Endothelial cell of umbilical vein (primary cell): ENCODE results near the gene C6orf58. TPM values are rescaled to one million over a fixed set of nuclear protein-coding genes. Genes with fewer than 3 reads are reported as not detected.
A peak's percentile ranks its signal among the peaks of the same experiment; 100 is the strongest.

Experiments used
- BruUV-seq: library from RNA; stranded (reverse); fragments of 400-500 nt; replicated peaks from 2 replicates; lab custom pipeline; 2021; lab: Mats Ljungman, UMichigan
- CTCF ChIA-PET: fragments of 300-600, 350-600 bp; sonication (Branson Sonifier 250); formaldehyde crosslinking; loops from one replicate; lab custom pipeline; 2021; ENCODE audit warnings: antibody characterized with exemption, inconsistent platforms; lab: Charles Lee
- POLR2A ChIA-PET: fragments of 300-600, 350-600 bp; sonication (Branson Sonifier 250); formaldehyde crosslinking; loops from one replicate; lab custom pipeline; 2021; ENCODE audit warnings: antibody characterized with exemption, inconsistent platforms; lab: Charles Lee
- DNase-seq: peaks from one replicate; pipeline ENCODE4 v3.0.0-alpha.2; 2011; ENCODE audit warnings: low read depth, low spot score
- FAIRE-seq: peaks from 2 replicates; lab custom pipeline; 2011; peaks lifted over from hg19 to GRCh38; lab: Jason Lieb, UNC
- H2AFZ ChIP-seq: 2 replicates; pipeline ENCODE4 v1.6.0; 2012; ENCODE audit warnings: low read depth, low read length, control low read depth, inconsistent platforms
- H3K27ac ChIP-seq: 2 replicates; pipeline ENCODE4 v1.5.1; 2011; ENCODE audit warnings: low read depth, mild to moderate bottlenecking, control low read depth, low read length, moderate library complexity; ENCODE audit not compliant: insufficient read depth
- H3K27me3 ChIP-seq, 2 experiments: 2 replicates each; pipeline versions ENCODE4 v1.6.0 to v1.6.1; 2011; ENCODE audit warnings: low read length in 2 of 2, mixed read lengths in 1 of 2; ENCODE audit not compliant: control insufficient read depth in 2 of 2, insufficient read depth in 2 of 2
- H3K36me3 ChIP-seq, 2 experiments: 2 replicates in 1 of 2; 3 replicates in 1 of 2; pipeline ENCODE4 v1.5.1; 2011; ENCODE audit warnings: low read length in 2 of 2, mild to moderate bottlenecking in 1 of 2, moderate library complexity in 1 of 2; ENCODE audit not compliant: control insufficient read depth in 2 of 2, insufficient read depth in 2 of 2; ENCODE audit errors: extremely low read depth in 1 of 2
- H3K4me1 ChIP-seq: 3 replicates; pipeline ENCODE4 v1.5.1; 2011; ENCODE audit warnings: mild to moderate bottlenecking, low read length; ENCODE audit not compliant: control insufficient read depth, insufficient read depth; ENCODE audit errors: extremely low read depth
- H3K4me2 ChIP-seq: 2 replicates; pipeline ENCODE4 v1.6.1; 2011; ENCODE audit warnings: low read length, control low read depth, mixed read lengths; ENCODE audit not compliant: insufficient read depth
- H3K4me3 ChIP-seq, 3 experiments: fragments of 200-600 bp in 1 of 3; sonication (generic), shearing (Covaris generic) in 1 of 3; replicated peaks in 1 of 3; 2 replicates each; pipeline ENCODE4 v1.5.1; 2011 to 2016; ENCODE audit warnings: control low read depth in 3 of 3, low read length in 3 of 3, mild to moderate bottlenecking in 2 of 3, inconsistent platforms in 1 of 3, low read depth in 1 of 3, moderate library complexity in 1 of 3; ENCODE audit not compliant: insufficient read depth in 1 of 3
- H3K79me2 ChIP-seq: 2 replicates; pipeline ENCODE4 v1.6.0; 2012; ENCODE audit warnings: low read length, inconsistent platforms; ENCODE audit not compliant: control insufficient read depth, insufficient read depth
- H3K9ac ChIP-seq: replicated peaks from 2 replicates; pipeline ENCODE3; 2011; ENCODE audit warnings: low read length, control low read depth; ENCODE audit not compliant: insufficient read depth; ENCODE audit errors: extremely low read depth
- H3K9me1 ChIP-seq: replicated peaks from 3 replicates; pipeline ENCODE4 v1.6.0; 2011; ENCODE audit warnings: mild to moderate bottlenecking, low read length; ENCODE audit not compliant: control insufficient read depth, insufficient read depth; ENCODE audit errors: extremely low read depth
- H3K9me3 ChIP-seq: replicated peaks from 2 replicates; pipeline ENCODE4 v1.5.1; 2012; ENCODE audit warnings: low read length, inconsistent platforms; ENCODE audit not compliant: control insufficient read depth, insufficient read depth
- H4K20me1 ChIP-seq: replicated peaks from 2 replicates; pipeline ENCODE3; 2011; ENCODE audit warnings: mild to moderate bottlenecking, low read length; ENCODE audit not compliant: control insufficient read depth, insufficient read depth; ENCODE audit errors: extremely low read depth
- GATA2 ChIP-seq: IDR thresholded peaks from 2 replicates; pipeline ENCODE4 v1.7.0; 2011; ENCODE audit warnings: low read depth, mild to moderate bottlenecking, moderate library complexity, mixed read lengths, low read length; ENCODE audit not compliant: insufficient read length, insufficient read depth
- JUN ChIP-seq: IDR thresholded peaks from 2 replicates; pipeline ENCODE4 v1.6.1; 2011; ENCODE audit warnings: borderline replicate concordance, low read depth; ENCODE audit not compliant: insufficient read length, insufficient read depth
- POLR2AphosphoS5 ChIP-seq: IDR thresholded peaks from 2 replicates; pipeline ENCODE4 v1.6.1; 2012; ENCODE audit warnings: low read depth, mild to moderate bottlenecking, control low read depth, low read length, moderate library complexity; ENCODE audit not compliant: insufficient read depth
- dilution Hi-C: fragments of 300-500 bp; cut with MboI; formaldehyde crosslinking; loops from one replicate; pipeline ENCODE4 v1.15.0; 2019; ENCODE audit warnings: low sequenced_read_pairs; ENCODE audit not compliant: extremely low pct_ligation_motif_present
- intact Hi-C: fragments of 100-400 bp; cut with micrococcal nuclease; formaldehyde crosslinking; loops from one replicate; pipeline ENCODE4 v1.10.0; 2022
- polyA plus RNA-seq, 4 experiments: library from polyadenylated mRNA; depleted of rRNA in 3 of 4; stranded (reverse) in 3 of 4; unstranded in 1 of 4; fragments of >200 nt; gene quantifications; 2 replicates each; pipeline versions ENCODE4 v1.2.1 to v1.2.3, GENCODE V29; 2011 to 2012; ENCODE audit warnings: missing spikeins in 1 of 4
- total RNA-seq: library from RNA; stranded (reverse); gene quantifications from 2 replicates; pipeline ENCODE4 v1.2.3, GENCODE V29; 2021
- TF ChIP-seq, protein P1 (sequence below): IDR thresholded peaks from 2 replicates; pipeline ENCODE4 v1.6.1; 2011; ENCODE audit not compliant: insufficient read depth, insufficient read length
- TF ChIP-seq, protein P2 (sequence below), 2 donors: IDR thresholded peaks; 1 replicate in 1 of 2; 2 replicates in 1 of 2; pipeline ENCODE4 v1.5.1; 2011; ENCODE audit warnings: low read length in 2 of 2, mild to moderate bottlenecking in 2 of 2, moderate library complexity in 2 of 2, control low read depth in 1 of 2, inconsistent platforms in 1 of 2, low read depth in 1 of 2; ENCODE audit not compliant: insufficient read depth in 1 of 2; ENCODE audit errors: extremely low read depth in 1 of 2

Gene C6orf58
- total and polyA plus RNA-seq, 2 donors (not counting 3 experiments of a cell fraction or from before 2014, with no cell fraction given) = not detected

DNA sequence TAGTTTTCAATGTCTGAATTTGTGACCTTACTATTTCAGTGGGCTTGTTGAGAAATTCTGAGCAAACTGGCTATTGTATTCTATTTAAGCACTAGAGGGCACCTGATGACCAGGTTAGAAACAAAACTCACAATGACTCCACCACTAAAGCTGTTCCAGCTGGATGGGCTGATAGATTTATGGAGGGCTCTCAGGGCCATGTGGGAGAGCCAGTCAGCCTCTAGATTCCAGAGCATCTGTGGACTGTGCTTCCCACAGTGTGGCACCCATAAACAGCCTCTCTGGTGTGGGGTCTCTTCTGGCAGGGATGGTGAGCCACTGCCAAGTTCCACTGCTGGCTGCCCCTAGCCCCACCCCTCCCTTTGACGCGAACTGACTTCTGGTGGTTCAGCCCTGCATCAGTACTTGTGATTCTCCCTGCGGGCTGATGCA, 29.2 kb downstream of the C6orf58 start:
- intact Hi-C loops = no loop called here
- Histone ChIP-seq H3K4me1 (no peaks in the 10 kb centered on the region), H4K20me1 (no peaks in the 10 kb centered on the region), H3K79me2 (no peaks in the 10 kb centered on the region), H2AFZ (no peak overlapping the region), H3K9ac (no peak overlapping the region), H3K9me1 (no peaks in the 10 kb centered on the region), H3K9me3 (no peaks in the 10 kb centered on the region), H3K27me3 (peaks cover 3 to 7% of the 10 kb centered on the region in 2 experiments), H3K36me3 (no peaks in the 10 kb centered on the region), H3K27ac (no peak overlapping the region), H3K4me2 (no peak overlapping the region), H3K4me3 (no peak overlapping the region)
- dilution Hi-C loops = no loop called here
- CTCF ChIA-PET = interaction anchor here (0.7 to 1.0 kb wide), 4 partner anchors 30 to 1764 kb away, joined by 4 to 14 read pairs (median 6); no protein-coding TSS in a partner anchor
- POLR2A ChIA-PET = no interaction called here
- BruUV-seq = no TSS peak
- FAIRE-seq (peak; percentile 40), DNase-seq (peak; percentile 11)
- TF ChIP-seq, protein P1, sequence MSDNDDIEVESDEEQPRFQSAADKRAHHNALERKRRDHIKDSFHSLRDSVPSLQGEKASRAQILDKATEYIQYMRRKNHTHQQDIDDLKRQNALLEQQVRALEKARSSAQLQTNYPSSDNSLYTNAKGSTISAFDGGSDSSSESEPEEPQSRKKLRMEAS = no peak
- TF ChIP-seq, protein P2, sequence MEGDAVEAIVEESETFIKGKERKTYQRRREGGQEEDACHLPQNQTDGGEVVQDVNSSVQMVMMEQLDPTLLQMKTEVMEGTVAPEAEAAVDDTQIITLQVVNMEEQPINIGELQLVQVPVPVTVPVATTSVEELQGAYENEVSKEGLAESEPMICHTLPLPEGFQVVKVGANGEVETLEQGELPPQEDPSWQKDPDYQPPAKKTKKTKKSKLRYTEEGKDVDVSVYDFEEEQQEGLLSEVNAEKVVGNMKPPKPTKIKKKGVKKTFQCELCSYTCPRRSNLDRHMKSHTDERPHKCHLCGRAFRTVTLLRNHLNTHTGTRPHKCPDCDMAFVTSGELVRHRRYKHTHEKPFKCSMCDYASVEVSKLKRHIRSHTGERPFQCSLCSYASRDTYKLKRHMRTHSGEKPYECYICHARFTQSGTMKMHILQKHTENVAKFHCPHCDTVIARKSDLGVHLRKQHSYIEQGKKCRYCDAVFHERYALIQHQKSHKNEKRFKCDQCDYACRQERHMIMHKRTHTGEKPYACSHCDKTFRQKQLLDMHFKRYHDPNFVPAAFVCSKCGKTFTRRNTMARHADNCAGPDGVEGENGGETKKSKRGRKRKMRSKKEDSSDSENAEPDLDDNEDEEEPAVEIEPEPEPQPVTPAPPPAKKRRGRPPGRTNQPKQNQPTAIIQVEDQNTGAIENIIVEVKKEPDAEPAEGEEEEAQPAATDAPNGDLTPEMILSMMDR (IDR thresholded peaks at IDR 0.05; ENCODE audit: extremely low read depth in 1 of 2, insufficient read depth in 1 of 2, low read depth in 1 of 2, low read length in 2 of 2) = peak in 1 of 2 donors; percentile 6

DNA sequence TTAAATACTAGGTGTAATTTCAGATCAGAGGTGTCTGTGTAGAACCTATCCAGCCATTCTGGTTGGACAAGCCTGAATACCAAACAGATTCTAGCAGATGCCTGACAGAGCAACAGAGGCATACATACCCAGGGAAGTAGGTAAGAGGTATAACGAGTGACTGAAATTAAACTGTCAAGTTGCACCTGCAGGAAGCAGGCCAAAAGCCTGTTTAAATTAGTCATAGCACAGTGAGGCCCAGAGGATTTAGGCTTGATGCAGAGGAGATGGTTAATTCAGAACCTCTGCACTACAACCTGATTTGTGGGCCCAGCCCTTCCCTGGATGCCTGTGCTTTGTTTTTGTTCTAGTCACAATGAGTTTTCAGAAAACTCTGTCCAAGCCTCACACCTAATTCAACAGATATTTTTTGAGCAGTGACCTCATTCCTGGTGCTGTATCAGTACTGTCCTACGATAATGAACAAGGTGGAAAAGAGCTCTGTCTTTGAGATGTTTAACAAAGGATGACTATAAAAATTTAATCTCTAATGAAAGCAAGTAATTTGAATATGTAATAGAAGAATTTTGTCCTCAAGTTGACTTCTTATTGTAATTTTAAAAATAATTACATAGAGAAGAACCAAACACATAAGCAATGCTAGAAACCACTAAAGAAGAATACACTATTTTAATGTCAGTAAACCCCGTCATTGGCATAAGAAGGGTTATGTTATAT, 31.7 kb downstream of the C6orf58 start:
- no peaks in the 10 kb centered on the region for H3K36me3 ChIP-seq
- dilution Hi-C loops = no loop called here
- H3K4me3 ChIP-seq = no peak overlapping the region
- intact Hi-C loops = no loop called here
- no peak overlapping the region for H2AFZ ChIP-seq
- no peaks in the 10 kb centered on the region for H4K20me1 ChIP-seq
- H3K4me1 ChIP-seq = no peaks in the 10 kb centered on the region
- DNase-seq = no peak
- FAIRE-seq = no peak
- BruUV-seq = no TSS peak
- TF ChIP-seq POLR2AphosphoS5 (no peak), GATA2 (no peak), JUN (no peak)
- H3K27ac ChIP-seq = no peak overlapping the region
- no peaks in the 10 kb centered on the region for H3K79me2 ChIP-seq
- H3K4me2 ChIP-seq = no peak overlapping the region
- H3K9ac ChIP-seq = no peak overlapping the region
- peaks cover 0 to 3% of the 10 kb centered on the region in 2 experiments for H3K27me3 ChIP-seq
- no peaks in the 10 kb centered on the region for H3K9me1 ChIP-seq
- ChIA-PET POLR2A (no interaction called here), CTCF (interaction anchor here (1.4 to 1.7 kb wide), 2 partner anchors 55 to 81 kb away, joined by 4 to 7 read pairs; no protein-coding TSS in a partner anchor)
- no peaks in the 10 kb centered on the region for H3K9me3 ChIP-seq
